ENCODE measurements around the gene ING1. TPM values are rescaled to one million over a fixed set of nuclear protein-coding genes. Genes with fewer than 3 reads are reported as not detected.
A peak's percentile ranks its signal among the peaks of the same experiment; 100 is the strongest.

Gene ING1, protein sequence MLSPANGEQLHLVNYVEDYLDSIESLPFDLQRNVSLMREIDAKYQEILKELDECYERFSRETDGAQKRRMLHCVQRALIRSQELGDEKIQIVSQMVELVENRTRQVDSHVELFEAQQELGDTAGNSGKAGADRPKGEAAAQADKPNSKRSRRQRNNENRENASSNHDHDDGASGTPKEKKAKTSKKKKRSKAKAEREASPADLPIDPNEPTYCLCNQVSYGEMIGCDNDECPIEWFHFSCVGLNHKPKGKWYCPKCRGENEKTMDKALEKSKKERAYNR
- polyA plus RNA-seq (2013, experiment 1 of 2): 12.8 TPM
- polyA plus RNA-seq (2013, experiment 2 of 2): 12.5 TPM

DNA sequence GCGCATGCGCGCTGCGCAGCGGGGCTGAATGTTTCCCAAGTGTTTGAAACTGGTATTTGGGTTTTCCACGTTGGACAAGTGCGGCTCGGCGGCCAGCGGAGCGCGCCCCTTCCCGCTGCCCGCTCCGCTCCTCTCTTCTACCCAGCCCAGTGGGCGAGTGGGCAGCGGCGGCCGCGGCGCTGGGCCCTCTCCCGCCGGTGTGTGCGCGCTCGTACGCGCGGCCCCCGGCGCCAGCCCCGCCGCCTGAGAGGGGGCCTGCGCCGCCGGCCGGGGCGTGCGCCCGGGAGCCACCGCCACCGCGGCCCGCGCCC, at the start of gene ING1:
Gene ING1, plus strand, starts transcription at position 59 of the 311 bp plus-strand sequence. CDS start 450 bp downstream, outside the sequence.
- Histone ChIP-seq H3K27me3 (ENCODE audit: control insufficient read depth in 1 of 2, insufficient read depth in 1 of 2, low read length in 2 of 2) (no peaks in the 10 kb centered on the region), H3K79me1 (replicated peaks; ENCODE audit: low read length, poor library complexity, severe bottlenecking) (no peaks in the 10 kb centered on the region), H2BK12ac (ENCODE audit: low read length in 2 of 2) (peak within 1 kb of the TSS; percentile 75 to 92), H3K23ac (ENCODE audit: low read length in 2 of 2) (peak within 1 kb of the TSS; percentile 23 to 99), H3K4ac (ENCODE audit: low read depth in 1 of 2, low read length in 2 of 2) (peak within 1 kb of the TSS; percentile 94 to 100), H2BK5ac (ENCODE audit: low read depth, low read length, poor library complexity, severe bottlenecking) (peak within 1 kb of the TSS; percentile 95), H2AK5ac (ENCODE audit: low read length, severe bottlenecking) (peak within 1 kb of the TSS; percentile 94), H3K9ac (ENCODE audit: low read length) (peak within 1 kb of the TSS; percentile 100), H2BK15ac (ENCODE audit: low read depth, poor library complexity, severe bottlenecking) (peak within 1 kb of the TSS; percentile 77), H2BK120ac (ENCODE audit: low read depth, low read length) (peak within 1 kb of the TSS; percentile 94), H3K9me3 (ENCODE audit: control insufficient read depth, low read length) (no peaks in the 10 kb centered on the region), H3K14ac (ENCODE audit: low read length in 2 of 2) (peak within 1 kb of the TSS; percentile 20 to 99), H3K4me1 (ENCODE audit: control insufficient read depth, insufficient read depth, low read depth, low read length) (peaks cover 7% of the 10 kb centered on the region), H4K8ac (ENCODE audit: low read length) (peak within 1 kb of the TSS; percentile 88), H3K18ac (ENCODE audit: low read depth in 1 of 2, low read length in 2 of 2) (peak within 1 kb of the TSS; percentile 98 to 99), H3K4me3 (ENCODE audit: insufficient read depth in 1 of 2, low read depth in 1 of 2, low read length in 2 of 2) (peak within 1 kb of the TSS; percentile 87 to 89), H3K36me3 (ENCODE audit: control insufficient read depth in 1 of 2, insufficient read depth in 2 of 2, low read depth in 1 of 2, low read length in 2 of 2) (no peaks in the 10 kb centered on the region), H3K4me2 (ENCODE audit: low read length, poor library complexity, severe bottlenecking) (peak within 1 kb of the TSS; percentile 99), H3K27ac (ENCODE audit: low read length, poor library complexity, severe bottlenecking) (peak within 1 kb of the TSS; percentile 100), H2AFZ (ENCODE audit: low read depth, low read length) (no peak within 1 kb of the TSS), H4K91ac (ENCODE audit: low read length) (peak within 1 kb of the TSS; percentile 96)
- WGBS: no CpG with 5 or more reads among the region's 45 CpGs
- DNase-seq: no peak

DNA sequence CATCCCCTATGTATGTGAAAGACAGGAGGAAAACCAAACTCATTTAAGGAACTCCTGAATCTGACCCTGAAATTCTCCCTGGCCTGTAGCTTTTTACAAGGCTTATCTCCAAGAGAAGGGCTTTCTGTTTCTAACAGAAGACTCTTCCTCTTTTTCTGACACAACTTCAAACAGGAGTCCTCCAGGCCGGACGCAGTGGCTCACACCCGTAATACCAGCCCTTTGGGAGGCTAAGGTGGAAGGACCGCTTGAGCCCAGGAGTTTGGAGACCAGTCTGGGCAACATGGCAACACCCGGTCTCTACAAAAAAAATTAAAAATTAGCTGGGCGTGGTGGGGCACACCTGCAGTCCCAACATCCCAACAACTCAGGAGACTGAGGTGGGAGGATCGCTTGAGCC, 49.5 kb upstream of the ING1 start:
- Histone ChIP-seq H3K9me3 (ENCODE audit: control insufficient read depth, low read length) (peaks cover 8% of the 10 kb centered on the region), H3K14ac (ENCODE audit: low read length in 2 of 2) (no peak overlapping the region), H2AFZ (ENCODE audit: low read depth, low read length) (no peak overlapping the region), H3K23ac (ENCODE audit: low read length in 2 of 2) (no peak overlapping the region), H3K79me1 (replicated peaks; ENCODE audit: low read length, poor library complexity, severe bottlenecking) (peaks cover 18% of the 10 kb centered on the region), H3K4me2 (ENCODE audit: low read length, poor library complexity, severe bottlenecking) (no peak overlapping the region), H2AK5ac (ENCODE audit: low read length, severe bottlenecking) (no peak overlapping the region), H4K8ac (ENCODE audit: low read length) (no peak overlapping the region), H3K18ac (ENCODE audit: low read depth in 1 of 2, low read length in 2 of 2) (no peak overlapping the region), H2BK120ac (ENCODE audit: low read depth, low read length) (no peak overlapping the region), H3K4me1 (ENCODE audit: control insufficient read depth, insufficient read depth, low read depth, low read length) (no peaks in the 10 kb centered on the region), H2BK5ac (ENCODE audit: low read depth, low read length, poor library complexity, severe bottlenecking) (no peak overlapping the region), H2BK12ac (ENCODE audit: low read length in 2 of 2) (no peak overlapping the region), H3K4me3 (ENCODE audit: insufficient read depth in 1 of 2, low read depth in 1 of 2, low read length in 2 of 2) (no peak overlapping the region), H2BK15ac (ENCODE audit: low read depth, poor library complexity, severe bottlenecking) (no peak overlapping the region), H3K4ac (ENCODE audit: low read depth in 1 of 2, low read length in 2 of 2) (no peak overlapping the region), H3K9ac (ENCODE audit: low read length) (no peak overlapping the region), H4K91ac (ENCODE audit: low read length) (no peak overlapping the region), H3K36me3 (ENCODE audit: control insufficient read depth in 1 of 2, insufficient read depth in 2 of 2, low read depth in 1 of 2, low read length in 2 of 2) (peaks cover 44 to 96% of the 10 kb centered on the region in 2 experiments), H3K27me3 (ENCODE audit: control insufficient read depth in 1 of 2, insufficient read depth in 1 of 2, low read length in 2 of 2) (no peaks in the 10 kb centered on the region), H3K27ac (ENCODE audit: low read length, poor library complexity, severe bottlenecking) (no peak overlapping the region)
- 92% methylated on average over 7 of the region's 7 CpGs for WGBS
- DNase-seq: no peak

DNA sequence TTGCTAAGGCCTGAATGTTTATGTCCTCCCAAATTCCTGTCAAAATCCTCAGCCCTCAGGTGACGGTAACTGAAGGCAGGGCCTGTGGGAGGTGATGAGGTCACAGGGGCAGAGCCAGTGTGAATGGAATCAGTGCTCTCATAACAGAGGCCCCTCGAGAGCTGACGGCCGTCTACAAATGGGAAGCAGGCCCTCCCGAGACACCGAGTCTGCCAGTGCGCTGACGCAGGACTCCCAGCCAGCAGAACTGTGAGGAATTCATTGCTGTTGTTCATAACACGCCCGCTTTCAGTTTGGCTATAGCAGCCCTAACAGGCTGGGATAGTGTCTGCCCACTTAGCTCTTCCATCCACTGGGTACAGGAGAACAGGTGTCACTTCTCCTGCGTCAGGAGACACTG, 48.8 kb upstream of the ING1 start:
- Histone ChIP-seq H4K8ac (ENCODE audit: low read length) (peak overlapping the region; percentile 8), H3K23ac (ENCODE audit: low read length in 2 of 2) (no peak overlapping the region), H3K27ac (ENCODE audit: low read length, poor library complexity, severe bottlenecking) (no peak overlapping the region), H3K4me1 (ENCODE audit: control insufficient read depth, insufficient read depth, low read depth, low read length) (no peaks in the 10 kb centered on the region), H3K9ac (ENCODE audit: low read length) (no peak overlapping the region), H2BK5ac (ENCODE audit: low read depth, low read length, poor library complexity, severe bottlenecking) (no peak overlapping the region), H2BK120ac (ENCODE audit: low read depth, low read length) (no peak overlapping the region), H3K79me1 (replicated peaks; ENCODE audit: low read length, poor library complexity, severe bottlenecking) (peaks cover 20% of the 10 kb centered on the region), H2BK12ac (ENCODE audit: low read length in 2 of 2) (no peak overlapping the region), H2AK5ac (ENCODE audit: low read length, severe bottlenecking) (no peak overlapping the region), H3K4ac (ENCODE audit: low read depth in 1 of 2, low read length in 2 of 2) (no peak overlapping the region), H3K14ac (ENCODE audit: low read length in 2 of 2) (no peak overlapping the region), H3K18ac (ENCODE audit: low read depth in 1 of 2, low read length in 2 of 2) (no peak overlapping the region), H3K36me3 (ENCODE audit: control insufficient read depth in 1 of 2, insufficient read depth in 2 of 2, low read depth in 1 of 2, low read length in 2 of 2) (peaks cover 49 to 96% of the 10 kb centered on the region in 2 experiments), H3K27me3 (ENCODE audit: control insufficient read depth in 1 of 2, insufficient read depth in 1 of 2, low read length in 2 of 2) (no peaks in the 10 kb centered on the region), H3K9me3 (ENCODE audit: control insufficient read depth, low read length) (peaks cover 7% of the 10 kb centered on the region), H2AFZ (ENCODE audit: low read depth, low read length) (no peak overlapping the region), H2BK15ac (ENCODE audit: low read depth, poor library complexity, severe bottlenecking) (no peak overlapping the region), H3K4me3 (ENCODE audit: insufficient read depth in 1 of 2, low read depth in 1 of 2, low read length in 2 of 2) (no peak overlapping the region), H3K4me2 (ENCODE audit: low read length, poor library complexity, severe bottlenecking) (no peak overlapping the region), H4K91ac (ENCODE audit: low read length) (no peak overlapping the region)
- DNase-seq: no peak
- 96% methylated on average over 11 of the region's 11 CpGs for WGBS

DNA sequence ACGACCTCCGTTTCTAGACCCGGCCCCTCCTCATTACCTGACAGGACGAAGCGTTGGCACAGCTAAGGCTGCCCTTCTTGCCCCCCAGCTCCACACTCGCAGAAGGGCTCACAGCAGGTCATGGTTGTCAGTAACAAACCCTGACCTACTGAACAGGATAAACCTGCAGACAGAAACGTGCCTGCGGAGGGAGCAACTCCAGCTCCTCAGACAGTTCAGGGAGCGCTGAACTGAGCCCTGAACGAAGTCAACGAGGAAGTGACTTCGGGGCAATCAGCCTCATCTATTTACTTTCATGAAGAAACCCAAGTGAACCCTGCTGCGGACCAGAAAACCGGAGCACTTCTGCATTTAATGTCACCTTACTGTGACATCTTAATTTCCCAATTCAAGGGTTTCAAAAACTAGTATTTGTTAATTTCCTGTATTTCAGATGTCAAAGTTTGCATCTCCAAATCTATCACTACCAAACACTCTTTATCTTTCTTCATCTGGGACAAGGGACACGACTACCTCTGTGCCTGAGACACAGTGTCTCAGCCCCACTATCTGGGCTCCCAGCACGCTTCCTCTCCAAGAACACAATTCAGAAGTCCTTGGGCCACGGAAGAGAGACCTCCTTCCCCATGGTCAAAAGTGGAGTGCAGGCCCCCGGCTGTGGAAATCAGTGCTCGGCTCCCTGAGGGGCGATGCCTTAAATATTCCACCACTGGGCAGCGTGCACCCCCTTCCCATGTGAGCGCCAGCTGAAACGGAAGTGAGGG, 47.8 kb upstream of the ING1 start:
- DNase-seq: no peak
- H3K9ac ChIP-seq (ENCODE audit: low read length): no peak overlapping the region
- no peak overlapping the region for H3K14ac ChIP-seq (ENCODE audit: low read length in 2 of 2)
- no peak overlapping the region for H3K27ac ChIP-seq (ENCODE audit: low read length, poor library complexity, severe bottlenecking)
- no peak overlapping the region for H2BK12ac ChIP-seq (ENCODE audit: low read length in 2 of 2)
- no peak overlapping the region for H3K4me3 ChIP-seq (ENCODE audit: insufficient read depth in 1 of 2, low read depth in 1 of 2, low read length in 2 of 2)
- no peaks in the 10 kb centered on the region for H3K4me1 ChIP-seq (ENCODE audit: control insufficient read depth, insufficient read depth, low read depth, low read length)
- H3K79me1 ChIP-seq (replicated peaks; ENCODE audit: low read length, poor library complexity, severe bottlenecking): peaks cover 20% of the 10 kb centered on the region
- no peak overlapping the region for H3K4me2 ChIP-seq (ENCODE audit: low read length, poor library complexity, severe bottlenecking)
- 96% methylated on average over 23 of the region's 23 CpGs for WGBS
- H2BK120ac ChIP-seq (ENCODE audit: low read depth, low read length): no peak overlapping the region
- no peak overlapping the region for H2AFZ ChIP-seq (ENCODE audit: low read depth, low read length)
- no peak overlapping the region for H2AK5ac ChIP-seq (ENCODE audit: low read length, severe bottlenecking)
- H4K8ac ChIP-seq (ENCODE audit: low read length): no peak overlapping the region
- H3K36me3 ChIP-seq (ENCODE audit: control insufficient read depth in 1 of 2, insufficient read depth in 2 of 2, low read depth in 1 of 2, low read length in 2 of 2): peaks cover 55 to 92% of the 10 kb centered on the region in 2 experiments
- no peak overlapping the region for H2BK5ac ChIP-seq (ENCODE audit: low read depth, low read length, poor library complexity, severe bottlenecking)
- H2BK15ac ChIP-seq (ENCODE audit: low read depth, poor library complexity, severe bottlenecking): no peak overlapping the region
- H3K18ac ChIP-seq (ENCODE audit: low read depth in 1 of 2, low read length in 2 of 2): no peak overlapping the region
- H3K4ac ChIP-seq (ENCODE audit: low read depth in 1 of 2, low read length in 2 of 2): no peak overlapping the region
- H3K9me3 ChIP-seq (ENCODE audit: control insufficient read depth, low read length): no peaks in the 10 kb centered on the region
- no peak overlapping the region for H3K23ac ChIP-seq (ENCODE audit: low read length in 2 of 2)
- H3K27me3 ChIP-seq (ENCODE audit: control insufficient read depth in 1 of 2, insufficient read depth in 1 of 2, low read length in 2 of 2): no peaks in the 10 kb centered on the region
- no peak overlapping the region for H4K91ac ChIP-seq (ENCODE audit: low read length)

Measured in mesenchymal stem cell (in vitro differentiated cells and primary cell).